H1 (cell line): Measurements from ENCODE around the gene TAS2R40. TPM values are rescaled to one million over a fixed set of nuclear protein-coding genes. Genes with fewer than 3 reads are reported as not detected.
A peak's percentile ranks its signal among the peaks of the same experiment; 100 is the strongest.

Experiments
- CTCF ChIA-PET: fragments of 300-600 bp; sonication (Branson Sonifier 250); formaldehyde crosslinking; loops from one replicate; lab custom pipeline; 2021; ENCODE audit not compliant: partially characterized antibody; lab: Charles Lee
- POLR2A ChIA-PET: fragments of 300-600 bp; sonication (Branson Sonifier 250); formaldehyde crosslinking; loops from one replicate; lab custom pipeline; 2021; ENCODE audit warnings: inconsistent platforms; ENCODE audit not compliant: partially characterized antibody; lab: Charles Lee
- DNase-seq, 2 experiments: peaks; one replicate each; pipeline versions ENCODE4 v3.0.0 to v3.0.0-alpha.2; 2010 to 2022; ENCODE audit warnings: low spot score in 2 of 2, low read depth in 1 of 2, mixed read lengths in 1 of 2
- FAIRE-seq: peaks from 2 replicates; lab custom pipeline; 2011; peaks lifted over from hg19 to GRCh38; lab: Jason Lieb, UNC
- H2AFZ ChIP-seq: 2 replicates; pipeline ENCODE4 v1.8.1; 2012; ENCODE audit warnings: low read length, inconsistent platforms
- H2AK5ac ChIP-seq: 2 replicates; pipeline ENCODE4 v1.6.1; 2013; ENCODE audit warnings: low read depth, low read length
- H2BK120ac ChIP-seq: replicated peaks from 2 replicates; pipeline ENCODE3; 2013; ENCODE audit warnings: low read depth, low read length, inconsistent platforms
- H2BK12ac ChIP-seq: 2 replicates; pipeline ENCODE4 v1.6.1; 2013; ENCODE audit warnings: low read depth, low read length
- H2BK15ac ChIP-seq: 2 replicates; pipeline ENCODE4 v1.6.1; 2013; ENCODE audit warnings: low read length
- H2BK20ac ChIP-seq: 2 replicates; pipeline ENCODE4 v1.6.1; 2013; ENCODE audit warnings: low read length
- H2BK5ac ChIP-seq: 2 replicates; pipeline ENCODE4 v1.6.1; 2013; ENCODE audit warnings: low read depth, low read length
- H3K14ac ChIP-seq: 2 replicates; pipeline ENCODE4 v1.6.1; 2013; ENCODE audit warnings: inconsistent platforms; ENCODE audit not compliant: insufficient read length
- H3K18ac ChIP-seq: 2 replicates; pipeline ENCODE4 v1.6.1; 2013; ENCODE audit warnings: low read length; ENCODE audit errors: extremely low read depth
- H3K23ac ChIP-seq: 2 replicates; pipeline ENCODE4 v1.6.1; 2013; ENCODE audit warnings: inconsistent platforms; ENCODE audit not compliant: insufficient read length
- H3K23me2 ChIP-seq: 2 replicates; pipeline ENCODE4 v1.6.1; 2013; ENCODE audit warnings: low read depth, low read length
- H3K27ac ChIP-seq: 2 replicates; pipeline ENCODE4 v1.6.1; 2011; ENCODE audit warnings: low read depth, low read length, inconsistent platforms
- H3K27me3 ChIP-seq, 4 experiments: replicated peaks in 1 of 4; 1 replicate in 1 of 4; 2 replicates in 3 of 4; pipeline versions ENCODE4 v1.6.1 to v1.8.1; 2011 to 2013; ENCODE audit warnings: low read length in 3 of 4, mild to moderate bottlenecking in 3 of 4, inconsistent platforms in 2 of 4, mixed read lengths in 2 of 4, moderate library complexity in 1 of 4; ENCODE audit not compliant: control insufficient read depth in 3 of 4, insufficient read depth in 3 of 4; ENCODE audit errors: extremely low read depth in 1 of 4
- H3K36me3 ChIP-seq, 4 experiments: 2 replicates each; pipeline versions ENCODE4 v1.6.1 to v1.8.1; 2011 to 2013; ENCODE audit warnings: mild to moderate bottlenecking in 4 of 4, low read length in 3 of 4, moderate library complexity in 2 of 4, control low read depth in 1 of 4, inconsistent platforms in 1 of 4; ENCODE audit not compliant: insufficient read depth in 4 of 4, control insufficient read depth in 2 of 4
- H3K4ac ChIP-seq: replicated peaks from 2 replicates; pipeline ENCODE3; 2013; ENCODE audit warnings: low read length, low read depth, mixed read lengths, inconsistent platforms; ENCODE audit not compliant: insufficient read length
- H3K4me1 ChIP-seq, 4 experiments: replicated peaks in 1 of 4; 1 replicate in 1 of 4; 2 replicates in 3 of 4; pipeline versions ENCODE4 v1.6.1 to v1.8.1; 2011 to 2013; ENCODE audit warnings: low read length in 3 of 4, inconsistent platforms in 2 of 4, mixed read lengths in 1 of 4; ENCODE audit not compliant: insufficient read depth in 4 of 4, control insufficient read depth in 3 of 4
- H3K4me2 ChIP-seq, 2 experiments: 2 replicates each; pipeline versions ENCODE4 v1.6.1 to v1.8.1; 2011 to 2013; ENCODE audit warnings: low read depth in 2 of 2, low read length in 2 of 2, control low read depth in 1 of 2, inconsistent platforms in 1 of 2, mild to moderate bottlenecking in 1 of 2; ENCODE audit not compliant: insufficient read depth in 1 of 2
- H3K4me3 ChIP-seq, 4 experiments: fragments of 200-600, 300-600 bp in 1 of 4; sonication (generic), shearing (Covaris generic), sonication (Bioruptor Twin) in 1 of 4; 2 replicates each; pipeline versions ENCODE4 v1.5.1 to v1.8.1; 2011 to 2016; ENCODE audit warnings: low read length in 4 of 4, low read depth in 3 of 4, control low read depth in 2 of 4, inconsistent platforms in 2 of 4, mild to moderate bottlenecking in 2 of 4, mixed read lengths in 1 of 4, moderate library complexity in 1 of 4; ENCODE audit not compliant: insufficient read depth in 2 of 4; ENCODE audit errors: extremely low read depth in 1 of 4
- H3K56ac ChIP-seq: replicated peaks from 2 replicates; pipeline ENCODE3; 2013; ENCODE audit warnings: low read depth, mild to moderate bottlenecking, mixed read lengths, low read length, inconsistent platforms; ENCODE audit not compliant: insufficient read length
- H3K79me1 ChIP-seq: 2 replicates; pipeline ENCODE4 v1.6.1; 2013; ENCODE audit warnings: low read depth, low read length, control low read depth
- H3K79me2 ChIP-seq, 2 experiments: 2 replicates each; pipeline versions ENCODE4 v1.6.1 to v1.8.1; 2012 to 2013; ENCODE audit warnings: low read length in 2 of 2, mild to moderate bottlenecking in 2 of 2, inconsistent platforms in 1 of 2; ENCODE audit not compliant: insufficient read depth in 2 of 2, control insufficient read depth in 1 of 2
- H3K9ac ChIP-seq, 4 experiments: replicated peaks in 1 of 4; 1 replicate in 1 of 4; 2 replicates in 3 of 4; pipeline versions ENCODE4 v1.6.1 to v1.8.1; 2011 to 2013; ENCODE audit warnings: low read depth in 3 of 4, low read length in 3 of 4, control low read depth in 2 of 4, mild to moderate bottlenecking in 2 of 4, moderate library complexity in 2 of 4, inconsistent platforms in 1 of 4; ENCODE audit errors: extremely low read depth in 1 of 4
- H3K9me3 ChIP-seq, 2 experiments: 2 replicates each; pipeline versions ENCODE4 v1.6.1 to v1.8.1; 2012 to 2013; ENCODE audit warnings: mild to moderate bottlenecking in 2 of 2, moderate library complexity in 2 of 2, control low read depth in 1 of 2, inconsistent platforms in 1 of 2, low read depth in 1 of 2, low read length in 1 of 2, mixed read lengths in 1 of 2; ENCODE audit not compliant: insufficient read depth in 2 of 2
- H4K20me1 ChIP-seq, 2 experiments: replicated peaks in 1 of 2; 2 replicates each; pipeline versions ENCODE3 to v1.8.1; 2011 to 2013; ENCODE audit warnings: inconsistent platforms in 2 of 2, low read length in 2 of 2, mild to moderate bottlenecking in 1 of 2; ENCODE audit not compliant: insufficient read depth in 2 of 2, control insufficient read depth in 1 of 2
- H4K5ac ChIP-seq: 2 replicates; pipeline ENCODE4 v1.6.1; 2013; ENCODE audit warnings: low read length, low read depth, mixed read lengths, inconsistent platforms; ENCODE audit not compliant: insufficient read length
- H4K8ac ChIP-seq: 2 replicates; pipeline ENCODE4 v1.8.0; 2013; ENCODE audit warnings: mild to moderate bottlenecking, moderate library complexity, low read length, inconsistent platforms; ENCODE audit not compliant: insufficient read depth; ENCODE audit errors: extremely low read depth
- H4K91ac ChIP-seq: replicated peaks from 2 replicates; pipeline ENCODE3; 2013; ENCODE audit warnings: low read length, mixed read lengths, inconsistent platforms; ENCODE audit not compliant: insufficient read length
- BACH1 ChIP-seq: IDR thresholded peaks from 2 replicates; pipeline ENCODE4 v1.6.1; 2012; ENCODE audit warnings: low read length, improper control_type of control experiment
- CBX5 ChIP-seq: fragments of 300-800, 300-1000 bp; sonication (generic); IDR thresholded peaks from 2 replicates; pipeline ENCODE4 v1.7.1; 2016; ENCODE audit warnings: antibody characterized with exemption, low read length, low read depth
- CREB1 ChIP-seq: IDR thresholded peaks from 2 replicates; pipeline ENCODE4 v1.6.1; 2012; ENCODE audit warnings: inconsistent platforms
- CTBP2 ChIP-seq: IDR thresholded peaks from 2 replicates; pipeline ENCODE4 v1.7.0; 2011; ENCODE audit warnings: borderline replicate concordance, mild to moderate bottlenecking, moderate library complexity, mixed read lengths, low read length; ENCODE audit not compliant: insufficient read depth, insufficient read length
- HDAC6 ChIP-seq: IDR thresholded peaks from one replicate; pipeline ENCODE4 v1.7.1; 2012; ENCODE audit warnings: low read depth, mild to moderate bottlenecking, inconsistent platforms, low read length, moderate library complexity
- JUND ChIP-seq: IDR thresholded peaks from 2 replicates; pipeline ENCODE4 v1.6.1; 2011; ENCODE audit warnings: mild to moderate bottlenecking, improper control_type of control experiment, low read length
- RAD21 ChIP-seq, 2 experiments: IDR thresholded peaks in 1 of 2; conservative IDR thresholded peaks in 1 of 2; 2 replicates each; pipeline ENCODE4 v1.6.1; 2011; ENCODE audit warnings: low read depth in 2 of 2, low read length in 2 of 2, improper control_type of control experiment in 1 of 2, inconsistent platforms in 1 of 2, mild to moderate bottlenecking in 1 of 2, moderate library complexity in 1 of 2
- SIX5 ChIP-seq: IDR thresholded peaks from 2 replicates; pipeline ENCODE4 v1.6.1; 2011; ENCODE audit warnings: mild to moderate bottlenecking, low read depth, low read length
- SP1 ChIP-seq: IDR thresholded peaks from 2 replicates; pipeline ENCODE4 v1.6.1; 2011; ENCODE audit warnings: low read depth, low read length
- SP4 ChIP-seq: IDR thresholded peaks from 2 replicates; pipeline ENCODE4 v1.6.1; 2012; ENCODE audit warnings: low read length, inconsistent platforms
- TAF7 ChIP-seq: optimal IDR thresholded peaks from 2 replicates; pipeline ENCODE3; 2011; ENCODE audit warnings: low read depth, mild to moderate bottlenecking, inconsistent platforms, low read length, moderate library complexity, borderline replicate concordance
- TEAD4 ChIP-seq: IDR thresholded peaks from 2 replicates; pipeline ENCODE4 v1.6.1; 2012; ENCODE audit warnings: low read depth, low read length, inconsistent platforms, mixed read lengths
- YY1 ChIP-seq: IDR thresholded peaks from 2 replicates; pipeline ENCODE4 v1.6.1; 2011; ENCODE audit warnings: low read depth, mild to moderate bottlenecking, low read length
- WGBS, 2 experiments: shearing (Covaris generic) in 1 of 2; methylation state at CpG; one replicate each; pipeline versions ENCODE4 v1.1.6 to v1.1.7; 2013 to 2015; ENCODE audit warnings: low lambda C conversion rate in 2 of 2, mixed read lengths in 2 of 2, inconsistent platforms in 1 of 2, low coverage in 1 of 2, missing lambda C conversion rate in 1 of 2; ENCODE audit not compliant: insufficient replicate concordance in 2 of 2, insufficient coverage in 1 of 2, insufficient read length in 1 of 2; ENCODE audit errors: extremely low coverage in 1 of 2, missing lambda C conversion rate in 1 of 2; 5-methylcytosine and 5-hydroxymethylcytosine counted together
- polyA plus RNA-seq, 7 experiments: library from polyadenylated mRNA; depleted of rRNA in 3 of 7; stranded (reverse) in 5 of 7; unstranded in 2 of 7; fragments of >200 nt in 5 of 7; fragments of 200-250 nt in 2 of 7; gene quantifications; 1 replicate in 5 of 7; 2 replicates in 1 of 7; 4 replicates in 1 of 7; pipeline versions ENCODE4 v1.2.1 to v1.2.3, GENCODE V29; 2011 to 2013; ENCODE audit warnings: missing spikeins in 2 of 7, mixed read lengths in 2 of 7
- total RNA-seq: library from RNA; stranded (reverse); fragmentation: NEBNext Ultra II Directional; extraction: Animal tissue kit (Norgen Biotek cat#: 25700); gene quantifications from 2 replicates; pipeline ENCODE4 v1.2.1, GENCODE V29; 2021

Gene TAS2R40
- total and polyA plus RNA-seq, 2 of the 8 experiments (the other 6 are each of a cell fraction or from before 2014, with no cell fraction given) = not detected

- Histone ChIP-seq H4K20me1 (no peaks in the 10 kb centered on the region), H4K5ac (no peak overlapping the region), H3K9me3 (0 out of 4 replicates have a peak, but pooled peaks cover 0 to 2% of the 10 kb centered on the region in 2 experiments), H3K23ac (no peak overlapping the region), H3K4ac (no peak overlapping the region), H3K9ac (no peak overlapping the region), H2BK120ac (no peak overlapping the region), H3K27ac (no peak overlapping the region), H2AK5ac (no peak overlapping the region), H2AFZ (no peak overlapping the region), H2BK15ac (no peak overlapping the region), H3K18ac (no peak overlapping the region), H3K14ac (no peak overlapping the region), H3K79me1 (no peaks in the 10 kb centered on the region), H3K79me2 (no peaks in the 10 kb centered on the region), H3K4me2 (no peak overlapping the region), H3K27me3 (no peaks in the 10 kb centered on the region), H3K23me2 (no peaks in the 10 kb centered on the region), H2BK20ac (no peak overlapping the region), H2BK12ac (no peak overlapping the region), H2BK5ac (no peak overlapping the region), H3K4me1 (no peaks in the 10 kb centered on the region), H4K8ac (no peak overlapping the region), H4K91ac (no peak overlapping the region), H3K4me3 (no peak overlapping the region), H3K56ac (no peak overlapping the region), H3K36me3 (no peaks in the 10 kb centered on the region)
- FAIRE-seq = peak; percentile 97
- ChIA-PET CTCF (interaction anchor here (0.6 to 11.2 kb wide), 99 partner anchors 9 to 1646 kb away, joined by 3 to 480 read pairs (median 4); partner anchors contain the start of genes CASP2, GSTK1, PIP and TAS2R39), POLR2A (no interaction called here)
- WGBS, 2 experiments = 40% methylated on average over 8 of the region's 8 CpGs; no CpG with 5 or more reads in 1 of the 2 experiments
- peak; percentile 49 to 66 for DNase-seq
- TF ChIP-seq SP4 (no peak), BACH1 (no peak), RAD21 (IDR thresholded peaks at IDR 0.05 in 1 of 2, conservative IDR thresholded peaks at IDR 0.05 in 1 of 2; ENCODE audit: low read depth in 2 of 2, low read length in 2 of 2) (peak; percentile 100), TAF7 (no peak), YY1 (peak; percentile 33; the same call in 1 of the 2 replicates), SIX5 (no peak), CBX5 (no peak), SP1 (no peak), HDAC6 (no peak), CTBP2 (no peak), JUND (0 out of 2 replicates have a peak, but pooled peaks have one; percentile 41), CREB1 (no peak), TEAD4 (peak; percentile 27; the same call in 1 of the 2 replicates)
Observed at GRCh38 chr7:143214789-143215679, 6.8 kb upstream of the TAS2R40 start.
